HepG2 (cell line): Measurements from ENCODE around the gene SLC25A25. TPM values are rescaled to one million over a fixed set of nuclear protein-coding genes. Genes with fewer than 3 reads are reported as not detected.

ENCODE experiments used
- ARNTL ChIP-seq: sonication (generic); formaldehyde crosslinking; IDR thresholded peaks from 2 replicates; pipeline ENCODE4 v1.4.0; 2020; ENCODE audit warnings: mild to moderate bottlenecking, missing genetic modification reagents
- ATF3 ChIP-seq: sonication (generic); formaldehyde crosslinking; IDR thresholded peaks from 2 replicates; pipeline ENCODE4 v1.4.0; 2020; ENCODE audit warnings: missing genetic modification reagents
- ERF ChIP-seq: IDR thresholded peaks from 2 replicates; pipeline ENCODE4 v1.6.1; 2018; ENCODE audit warnings: missing biosample characterization, missing genetic modification reagents
- FOXA1 ChIP-seq, 2 experiments: fragments of 450-650 bp in 1 of 2; sonication (generic) in 1 of 2; formaldehyde crosslinking in 1 of 2; IDR thresholded peaks; 2 replicates each; pipeline versions ENCODE4 v1.4.0 to v1.6.1; 2016 to 2020; ENCODE audit warnings: missing genetic modification reagents in 1 of 2
- GPN1 ChIP-seq: sonication (generic); formaldehyde crosslinking; IDR thresholded peaks from 2 replicates; pipeline ENCODE4 v1.5.1; 2020; ENCODE audit warnings: missing genetic modification reagents, borderline replicate concordance
- HDAC2 ChIP-seq: sonication (generic); formaldehyde crosslinking; IDR thresholded peaks from 2 replicates; pipeline ENCODE4 v1.4.0; 2020; ENCODE audit warnings: missing genetic modification reagents
- HDAC6 ChIP-seq: fragments of 200-600 bp; sonication (generic); IDR thresholded peaks from 2 replicates; pipeline ENCODE4 v1.7.0; 2017; ENCODE audit warnings: mild to moderate bottlenecking, antibody characterized with exemption, low read length, low read depth
- HNF1B ChIP-seq: sonication (generic); formaldehyde crosslinking; IDR thresholded peaks from 2 replicates; pipeline ENCODE4 v1.5.1; 2020; ENCODE audit warnings: mild to moderate bottlenecking, moderate library complexity, missing genetic modification reagents
- HNF4G ChIP-seq, 2 experiments: sonication (generic) in 1 of 2; formaldehyde crosslinking in 1 of 2; IDR thresholded peaks; 2 replicates each; pipeline versions ENCODE4 v1.4.0 to v1.6.1; 2011 to 2020; ENCODE audit warnings: borderline replicate concordance in 2 of 2, low read depth in 2 of 2, mild to moderate bottlenecking in 2 of 2, low read length in 1 of 2, missing genetic modification reagents in 1 of 2, moderate library complexity in 1 of 2
- KDM3A ChIP-seq: IDR thresholded peaks from 2 replicates; pipeline ENCODE4 v1.6.1; 2018; ENCODE audit warnings: low read depth, missing compliant biosample characterization
- KDM5A ChIP-seq: fragments of 200-600 bp; sonication (generic); IDR thresholded peaks from 2 replicates; pipeline ENCODE4 v1.7.0; 2018; ENCODE audit warnings: antibody characterized with exemption, mild to moderate bottlenecking, low read length, borderline replicate concordance
- MATR3 ChIP-seq: sonication (generic); formaldehyde crosslinking; IDR thresholded peaks from 2 replicates; pipeline ENCODE4 v1.4.0; 2020; ENCODE audit warnings: missing genetic modification reagents
- MIER2 ChIP-seq: IDR thresholded peaks from 2 replicates; pipeline ENCODE4 v1.6.1; 2016; ENCODE audit warnings: missing biosample characterization, missing genetic modification reagents
- NFE2L1 ChIP-seq: sonication (generic); formaldehyde crosslinking; IDR thresholded peaks from 2 replicates; pipeline ENCODE4 v1.4.0; 2020; ENCODE audit warnings: missing genetic modification reagents, mild to moderate bottlenecking, borderline replicate concordance
- POLR2A ChIP-seq, 2 experiments: IDR thresholded peaks; 2 replicates each; pipeline ENCODE4 v1.6.1; 2011; ENCODE audit warnings: low read depth in 2 of 2, low read length in 2 of 2, mild to moderate bottlenecking in 1 of 2, moderate library complexity in 1 of 2; ENCODE audit not compliant: insufficient read depth in 1 of 2
- PREB ChIP-seq: sonication (generic); formaldehyde crosslinking; IDR thresholded peaks from 2 replicates; pipeline ENCODE4 v1.4.0; 2020; ENCODE audit warnings: missing genetic modification reagents
- SMAD3 ChIP-seq: sonication (generic); formaldehyde crosslinking; IDR thresholded peaks from 2 replicates; pipeline ENCODE4 v1.4.0; 2020; ENCODE audit warnings: missing genetic modification reagents
- SUZ12 ChIP-seq: fragments of 150-350 bp; IDR thresholded peaks from 2 replicates; pipeline ENCODE4 v1.6.1; 2014; ENCODE audit warnings: low read depth, low read length
- TEAD2 ChIP-seq: sonication (generic); formaldehyde crosslinking; IDR thresholded peaks from 2 replicates; pipeline ENCODE4 v1.9.0; 2021; ENCODE audit warnings: missing genetic modification reagents
- TGIF2 ChIP-seq: IDR thresholded peaks from 2 replicates; pipeline ENCODE4 v1.6.1; 2016; ENCODE audit warnings: control low read depth, missing compliant biosample characterization
- THAP8 ChIP-seq: sonication (generic); formaldehyde crosslinking; IDR thresholded peaks from 2 replicates; pipeline ENCODE4 v1.5.1; 2020; ENCODE audit warnings: missing genetic modification reagents, mild to moderate bottlenecking, borderline replicate concordance
- ZBTB34 ChIP-seq: sonication (generic); formaldehyde crosslinking; IDR thresholded peaks from 2 replicates; pipeline ENCODE4 v1.8.0; 2022; ENCODE audit warnings: mild to moderate bottlenecking, missing genetic modification reagents
- ZNF660 ChIP-seq: sonication (generic); formaldehyde crosslinking; IDR thresholded peaks from 2 replicates; pipeline ENCODE4 v1.5.1; 2020; ENCODE audit warnings: mild to moderate bottlenecking, low read depth, missing genetic modification reagents, borderline replicate concordance
- ZNF720 ChIP-seq: sonication (generic); formaldehyde crosslinking; IDR thresholded peaks from 2 replicates; pipeline ENCODE4 v1.4.0; 2020; ENCODE audit warnings: missing genetic modification reagents
- ZNF83 ChIP-seq: sonication (generic); formaldehyde crosslinking; IDR thresholded peaks from 2 replicates; pipeline ENCODE4 v1.4.0; 2020; ENCODE audit warnings: missing genetic modification reagents, mild to moderate bottlenecking, borderline replicate concordance
- ZSCAN29 ChIP-seq: sonication (generic); formaldehyde crosslinking; conservative IDR thresholded peaks from 2 replicates; pipeline ENCODE4 v1.4.0; 2020; ENCODE audit warnings: mild to moderate bottlenecking, missing genetic modification reagents
- polyA plus RNA-seq, 8 experiments: library from polyadenylated mRNA; depleted of rRNA in 3 of 8; stranded (reverse) in 7 of 8; unstranded in 1 of 8; fragments of >200 nt; fragmentation: Illumina TruSeq in 4 of 8; extraction: Trizol in 4 of 8; gene quantifications; 2 replicates each; pipeline versions ENCODE4 v1.2.1 to v1.2.3, GENCODE V29; 2011 to 2016; ENCODE audit warnings: low read depth in 4 of 8, missing spikeins in 1 of 8, mixed read lengths in 1 of 8; ENCODE audit not compliant: insufficient read depth in 1 of 8
- total RNA-seq, 5 experiments: library from RNA; depleted of rRNA; stranded (reverse); fragments of >200 nt; fragmentation: Illumina TruSeq; extraction: Trizol; gene quantifications; 2 replicates each; pipeline ENCODE4 v1.2.3, GENCODE V29; 2016; ENCODE audit warnings: low read depth in 1 of 5

The SLC25A25 gene
- total and polyA plus RNA-seq, 2 of the 13 experiments (the other 11 are each of a cell fraction or from before 2014, with no cell fraction given), result 10.5 to 24.8 TPM

- TF ChIP-seq PREB (CRISPR knock-in tag), result no peak
- TF ChIP-seq ZSCAN29, result no peak
- TF ChIP-seq HNF1B (CRISPR knock-in tag), result no peak
- TF ChIP-seq ZNF83, result no peak
- TF ChIP-seq TGIF2 (CRISPR knock-in tag), result no peak; the same call in 1 of the 2 replicates
- TF ChIP-seq SUZ12, result no peak
- TF ChIP-seq ZNF720 (CRISPR knock-in tag), result no peak
- TF ChIP-seq FOXA1 (IDR thresholded peaks at IDR 0.05), result no peak
- TF ChIP-seq FOXA1 (CRISPR knock-in tag; IDR thresholded peaks at IDR 0.05), result peak; percentile 88
- 0 out of 2 replicates have a peak, but pooled peaks have one; percentile 23 for TF ChIP-seq ATF3
- TF ChIP-seq HDAC2 (CRISPR knock-in tag), result peak; percentile 66; the same call in 1 of the 2 replicates
- TF ChIP-seq ARNTL (CRISPR knock-in tag), result no peak
- no peak for TF ChIP-seq MATR3 (CRISPR knock-in tag)
- TF ChIP-seq KDM5A, result no peak
- no peak for TF ChIP-seq GPN1 (CRISPR knock-in tag)
- TF ChIP-seq TEAD2 (CRISPR knock-in tag), result no peak
- peak; percentile 78; the same call in 1 of the 2 replicates for TF ChIP-seq HNF4G (IDR thresholded peaks at IDR 0.05; ENCODE audit: borderline replicate concordance, low read depth, low read length)
- TF ChIP-seq HNF4G (CRISPR knock-in tag; IDR thresholded peaks at IDR 0.05; ENCODE audit: borderline replicate concordance, low read depth), result no peak
- 0 out of 2 replicates have a peak, but pooled peaks have one; percentile 24 for TF ChIP-seq MIER2 (CRISPR knock-in tag)
- no peak for TF ChIP-seq THAP8 (CRISPR knock-in tag)
- no peak for TF ChIP-seq POLR2A (IDR thresholded peaks at IDR 0.05; ENCODE audit: insufficient read depth in 1 of 2, low read depth in 2 of 2, low read length in 2 of 2)
- TF ChIP-seq NFE2L1 (CRISPR knock-in tag), result no peak
- no peak for TF ChIP-seq KDM3A
- TF ChIP-seq SMAD3 (CRISPR knock-in tag), result no peak
- TF ChIP-seq ZNF660 (CRISPR knock-in tag), result no peak
- no peak for TF ChIP-seq HDAC6
- TF ChIP-seq ERF (CRISPR knock-in tag), result no peak
- TF ChIP-seq ZBTB34 (CRISPR knock-in tag), result no peak
Measured at GRCh38 chr9:128073253-128073886, 5.3 kb downstream of the SLC25A25 start (continued).
